ENCODE measurements around the gene FSD1. TPM values are rescaled to one million over a fixed set of nuclear protein-coding genes. Genes with fewer than 3 reads are reported as not detected.

Gene FSD1
- total and polyA plus RNA-seq, 10 of the 15 experiments (the other 5 are each of a cell fraction or from before 2014, with no cell fraction given) = 0.15 to 5.1 (median 4.0) TPM; not detected in 1

DNA sequence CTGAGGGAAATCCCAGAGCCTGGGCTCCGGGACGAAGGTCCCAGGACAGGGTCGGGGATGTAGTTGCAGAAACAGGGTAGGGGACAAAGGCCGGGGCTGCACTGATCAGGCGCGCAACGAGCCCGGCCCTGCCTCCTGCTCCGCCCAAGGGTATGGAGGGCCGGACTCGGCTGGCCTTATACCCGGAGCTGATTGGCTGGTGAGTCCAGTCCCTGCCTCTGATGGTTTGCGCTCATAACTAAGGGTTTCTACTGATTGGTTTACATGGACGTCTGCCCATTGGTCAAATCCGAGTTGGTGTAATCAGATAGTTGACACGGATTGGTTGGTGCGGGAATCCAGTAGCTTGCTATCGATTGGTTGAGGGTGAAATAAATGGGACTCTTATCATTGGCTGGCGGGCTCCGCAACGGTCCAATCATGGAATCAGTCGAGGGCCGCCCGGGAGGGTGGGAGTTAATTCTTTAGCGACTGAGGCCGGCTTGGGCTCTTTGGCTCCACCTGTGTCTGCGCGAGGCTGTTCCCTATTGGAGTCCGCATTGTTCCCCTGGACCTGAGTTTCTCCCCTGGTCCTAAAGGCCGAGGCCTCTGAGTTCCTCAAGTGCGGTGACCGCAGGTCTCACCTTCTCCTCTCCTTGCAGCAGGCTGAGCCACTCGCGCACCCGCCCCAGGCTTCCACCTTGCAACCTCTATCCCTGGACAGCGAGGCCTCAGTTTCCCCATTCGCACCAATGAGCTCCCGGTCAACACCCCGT lies 38.4 kb downstream of the FSD1 start (continued):
- TF ChIP-seq, protein P1, sequence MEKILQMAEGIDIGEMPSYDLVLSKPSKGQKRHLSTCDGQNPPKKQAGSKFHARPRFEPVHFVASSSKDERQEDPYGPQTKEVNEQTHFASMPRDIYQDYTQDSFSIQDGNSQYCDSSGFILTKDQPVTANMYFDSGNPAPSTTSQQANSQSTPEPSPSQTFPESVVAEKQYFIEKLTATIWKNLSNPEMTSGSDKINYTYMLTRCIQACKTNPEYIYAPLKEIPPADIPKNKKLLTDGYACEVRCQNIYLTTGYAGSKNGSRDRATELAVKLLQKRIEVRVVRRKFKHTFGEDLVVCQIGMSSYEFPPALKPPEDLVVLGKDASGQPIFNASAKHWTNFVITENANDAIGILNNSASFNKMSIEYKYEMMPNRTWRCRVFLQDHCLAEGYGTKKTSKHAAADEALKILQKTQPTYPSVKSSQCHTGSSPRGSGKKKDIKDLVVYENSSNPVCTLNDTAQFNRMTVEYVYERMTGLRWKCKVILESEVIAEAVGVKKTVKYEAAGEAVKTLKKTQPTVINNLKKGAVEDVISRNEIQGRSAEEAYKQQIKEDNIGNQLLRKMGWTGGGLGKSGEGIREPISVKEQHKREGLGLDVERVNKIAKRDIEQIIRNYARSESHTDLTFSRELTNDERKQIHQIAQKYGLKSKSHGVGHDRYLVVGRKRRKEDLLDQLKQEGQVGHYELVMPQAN (conservative IDR thresholded peaks at IDR 0.05) = peak; percentile 72
- TF ChIP-seq, protein P2, sequence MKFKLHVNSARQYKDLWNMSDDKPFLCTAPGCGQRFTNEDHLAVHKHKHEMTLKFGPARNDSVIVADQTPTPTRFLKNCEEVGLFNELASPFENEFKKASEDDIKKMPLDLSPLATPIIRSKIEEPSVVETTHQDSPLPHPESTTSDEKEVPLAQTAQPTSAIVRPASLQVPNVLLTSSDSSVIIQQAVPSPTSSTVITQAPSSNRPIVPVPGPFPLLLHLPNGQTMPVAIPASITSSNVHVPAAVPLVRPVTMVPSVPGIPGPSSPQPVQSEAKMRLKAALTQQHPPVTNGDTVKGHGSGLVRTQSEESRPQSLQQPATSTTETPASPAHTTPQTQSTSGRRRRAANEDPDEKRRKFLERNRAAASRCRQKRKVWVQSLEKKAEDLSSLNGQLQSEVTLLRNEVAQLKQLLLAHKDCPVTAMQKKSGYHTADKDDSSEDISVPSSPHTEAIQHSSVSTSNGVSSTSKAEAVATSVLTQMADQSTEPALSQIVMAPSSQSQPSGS (IDR thresholded peaks at IDR 0.05; ENCODE audit: low read length) = no peak
- TF ChIP-seq SMAD1 (IDR thresholded peaks at IDR 0.05; ENCODE audit: low read depth, partially characterized antibody) = no peak
- TF ChIP-seq TCF3 (IDR thresholded peaks at IDR 0.05; ENCODE audit: borderline replicate concordance, insufficient read depth, low read depth, low read length) = no peak
- no peak; a peak in 1 of 3 replicates for TF ChIP-seq EGR1 (IDR thresholded peaks at IDR 0.05; ENCODE audit: borderline replicate concordance in 1 of 2, low read depth in 2 of 2, low read length in 2 of 2)
- TF ChIP-seq, protein P3, sequence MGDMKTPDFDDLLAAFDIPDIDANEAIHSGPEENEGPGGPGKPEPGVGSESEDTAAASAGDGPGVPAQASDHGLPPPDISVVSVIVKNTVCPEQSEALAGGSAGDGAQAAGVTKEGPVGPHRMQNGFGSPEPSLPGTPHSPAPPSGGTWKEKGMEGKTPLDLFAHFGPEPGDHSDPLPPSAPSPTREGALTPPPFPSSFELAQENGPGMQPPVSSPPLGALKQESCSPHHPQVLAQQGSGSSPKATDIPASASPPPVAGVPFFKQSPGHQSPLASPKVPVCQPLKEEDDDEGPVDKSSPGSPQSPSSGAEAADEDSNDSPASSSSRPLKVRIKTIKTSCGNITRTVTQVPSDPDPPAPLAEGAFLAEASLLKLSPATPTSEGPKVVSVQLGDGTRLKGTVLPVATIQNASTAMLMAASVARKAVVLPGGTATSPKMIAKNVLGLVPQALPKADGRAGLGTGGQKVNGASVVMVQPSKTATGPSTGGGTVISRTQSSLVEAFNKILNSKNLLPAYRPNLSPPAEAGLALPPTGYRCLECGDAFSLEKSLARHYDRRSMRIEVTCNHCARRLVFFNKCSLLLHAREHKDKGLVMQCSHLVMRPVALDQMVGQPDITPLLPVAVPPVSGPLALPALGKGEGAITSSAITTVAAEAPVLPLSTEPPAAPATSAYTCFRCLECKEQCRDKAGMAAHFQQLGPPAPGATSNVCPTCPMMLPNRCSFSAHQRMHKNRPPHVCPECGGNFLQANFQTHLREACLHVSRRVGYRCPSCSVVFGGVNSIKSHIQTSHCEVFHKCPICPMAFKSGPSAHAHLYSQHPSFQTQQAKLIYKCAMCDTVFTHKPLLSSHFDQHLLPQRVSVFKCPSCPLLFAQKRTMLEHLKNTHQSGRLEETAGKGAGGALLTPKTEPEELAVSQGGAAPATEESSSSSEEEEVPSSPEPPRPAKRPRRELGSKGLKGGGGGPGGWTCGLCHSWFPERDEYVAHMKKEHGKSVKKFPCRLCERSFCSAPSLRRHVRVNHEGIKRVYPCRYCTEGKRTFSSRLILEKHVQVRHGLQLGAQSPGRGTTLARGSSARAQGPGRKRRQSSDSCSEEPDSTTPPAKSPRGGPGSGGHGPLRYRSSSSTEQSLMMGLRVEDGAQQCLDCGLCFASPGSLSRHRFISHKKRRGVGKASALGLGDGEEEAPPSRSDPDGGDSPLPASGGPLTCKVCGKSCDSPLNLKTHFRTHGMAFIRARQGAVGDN (IDR thresholded peaks at IDR 0.05) = no peak; the same call in 1 of the 2 replicates
- peak; percentile 84; the same call in 1 of the 2 replicates for TF ChIP-seq PML (IDR thresholded peaks at IDR 0.05; ENCODE audit: low read length)
- TF ChIP-seq TARDBP (IDR thresholded peaks at IDR 0.05; ENCODE audit: borderline replicate concordance) = peak; percentile 94
- no peak for TF ChIP-seq KLF5 (IDR thresholded peaks at IDR 0.05; ENCODE audit: partially characterized antibody)
- no peak for TF ChIP-seq KAT2A (conservative IDR thresholded peaks at IDR 0.05; ENCODE audit: control insufficient read depth, low read depth, low read length)
- no peak for TF ChIP-seq ZNF274 (IDR thresholded peaks at IDR 0.05; ENCODE audit: insufficient read depth, insufficient read length)
- no peak for TF ChIP-seq ZNF384 (IDR thresholded peaks at IDR 0.05; ENCODE audit: borderline replicate concordance, low read depth, low read length)
- peak; percentile 99 for TF ChIP-seq IKZF1 (conservative IDR thresholded peaks at IDR 0.05)
- TF ChIP-seq SMC3 (IDR thresholded peaks at IDR 0.05; ENCODE audit: borderline replicate concordance, low read length) = peak; percentile 7; the same call in 1 of the 2 replicates
- TF ChIP-seq CBX3 (IDR thresholded peaks at IDR 0.05; ENCODE audit: borderline replicate concordance, low read depth) = no peak
- TF ChIP-seq MEF2B (IDR thresholded peaks at IDR 0.05; ENCODE audit: partially characterized antibody, poor library complexity, severe bottlenecking) = no peak
- TF ChIP-seq, protein P4, sequence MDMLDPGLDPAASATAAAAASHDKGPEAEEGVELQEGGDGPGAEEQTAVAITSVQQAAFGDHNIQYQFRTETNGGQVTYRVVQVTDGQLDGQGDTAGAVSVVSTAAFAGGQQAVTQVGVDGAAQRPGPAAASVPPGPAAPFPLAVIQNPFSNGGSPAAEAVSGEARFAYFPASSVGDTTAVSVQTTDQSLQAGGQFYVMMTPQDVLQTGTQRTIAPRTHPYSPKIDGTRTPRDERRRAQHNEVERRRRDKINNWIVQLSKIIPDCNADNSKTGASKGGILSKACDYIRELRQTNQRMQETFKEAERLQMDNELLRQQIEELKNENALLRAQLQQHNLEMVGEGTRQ (IDR thresholded peaks at IDR 0.05; ENCODE audit: borderline replicate concordance, low read depth, low read length) = no peak
- TF ChIP-seq CREM (IDR thresholded peaks at IDR 0.05; ENCODE audit: low read depth) = peak; percentile 75
